A673 (cell line): ENCODE data around the gene UBE3C. TPM values are rescaled to one million over a fixed set of nuclear protein-coding genes. Genes with fewer than 3 reads are reported as not detected.

Experiments used
- BruUV-seq: library from RNA; stranded (reverse); fragments of 400-500 nt; replicated peaks from 2 replicates; lab custom pipeline; 2021; lab: Mats Ljungman, UMichigan
- CTCF ChIA-PET: fragments of 300-600 bp; sonication (Branson Sonifier 250); formaldehyde crosslinking; loops from one replicate; lab custom pipeline; 2022; ENCODE audit warnings: antibody characterized with exemption; lab: Charles Lee
- POLR2A ChIA-PET: fragments of 300-600 bp; sonication (Branson Sonifier 250); formaldehyde crosslinking; loops from one replicate; lab custom pipeline; 2022; ENCODE audit warnings: antibody characterized with exemption; ENCODE audit not compliant: low non-redundant PET; lab: Charles Lee
- DNase-seq: peaks from one replicate; pipeline ENCODE4 v3.0.0-alpha.2; 2015; ENCODE audit warnings: low spot score
- H3K27ac ChIP-seq: fragments of 200-600 bp; sonication (generic); 2 replicates; pipeline ENCODE4 v1.5.1; 2016; ENCODE audit warnings: mixed run types, low read depth, mild to moderate bottlenecking, mixed read lengths, antibody characterized with exemption, low read length; ENCODE audit not compliant: poor library complexity, severe bottlenecking
- H3K27me3 ChIP-seq: fragments of 200-600 bp; sonication (generic); replicated peaks from 2 replicates; pipeline ENCODE4 v1.6.1; 2017; ENCODE audit warnings: mixed run types, low read depth, mild to moderate bottlenecking, mixed read lengths, antibody characterized with exemption, low read length; ENCODE audit not compliant: insufficient read depth, poor library complexity
- H3K36me3 ChIP-seq: fragments of 200-600 bp; sonication (generic); 2 replicates; pipeline ENCODE4 v1.6.1; 2016; ENCODE audit warnings: mixed run types, mild to moderate bottlenecking, mixed read lengths, antibody characterized with exemption, low read length; ENCODE audit not compliant: insufficient read depth, poor library complexity, severe bottlenecking
- H3K4me1 ChIP-seq: fragments of 200-600 bp; sonication (generic); 2 replicates; pipeline ENCODE4 v1.6.1; 2017; ENCODE audit warnings: mixed run types, mild to moderate bottlenecking, mixed read lengths, antibody characterized with exemption, low read length; ENCODE audit not compliant: insufficient read depth, poor library complexity, severe bottlenecking
- H3K4me3 ChIP-seq: fragments of 200-600 bp; sonication (generic); 2 replicates; pipeline ENCODE4 v1.5.1; 2016; ENCODE audit warnings: low read depth, mixed run types, mild to moderate bottlenecking, mixed read lengths, low read length; ENCODE audit not compliant: poor library complexity, severe bottlenecking
- H3K9me3 ChIP-seq: fragments of 200-600 bp; sonication (generic); 2 replicates; pipeline ENCODE4 v1.6.1; 2016; ENCODE audit warnings: mixed run types, low read depth, mild to moderate bottlenecking, mixed read lengths, antibody characterized with exemption, low read length; ENCODE audit not compliant: poor library complexity, severe bottlenecking
- EZH2 ChIP-seq: fragments of 200-600 bp; sonication (generic); IDR thresholded peaks from 2 replicates; pipeline ENCODE4 v1.6.1; 2017; ENCODE audit warnings: borderline replicate concordance, low read depth, mild to moderate bottlenecking, mixed read lengths, antibody characterized with exemption, low read length; ENCODE audit not compliant: poor library complexity, severe bottlenecking
- intact Hi-C: fragments of 100-400 bp; cut with micrococcal nuclease; formaldehyde crosslinking; loops from one replicate; pipeline ENCODE4 v1.10.0; 2022; ENCODE audit not compliant: unreplicated experiment
- total RNA-seq: library from RNA; stranded (reverse); gene quantifications from 2 replicates; pipeline ENCODE4 v1.2.3, GENCODE V29; 2021
- TF ChIP-seq, protein P1 (sequence below): fragments of 300-800, 200-600 bp; sonication (generic); conservative IDR thresholded peaks from 2 replicates; pipeline ENCODE4 v1.5.1; 2017; ENCODE audit warnings: low read depth, mild to moderate bottlenecking, antibody characterized with exemption, low read length, moderate library complexity, mixed read lengths

The UBE3C gene
- total RNA-seq, 1 experiment from 2014 or later = 77.9 TPM

GRCh38 chr7:157268540-157268939 is 129.8 kb downstream of the UBE3C start:
- Histone ChIP-seq H3K4me3 (no peak overlapping the region), H3K27me3 (no peaks in the 10 kb centered on the region), H3K27ac (no peak overlapping the region), H3K9me3 (no peaks in the 10 kb centered on the region), H3K36me3 (peaks cover 30% of the 10 kb centered on the region), H3K4me1 (no peaks in the 10 kb centered on the region)
- ChIA-PET POLR2A (no interaction called here), CTCF (no interaction called here)
- BruUV-seq = no TSS peak
- no peak for DNase-seq
- no peak for TF ChIP-seq EZH2
- TF ChIP-seq, protein P1, sequence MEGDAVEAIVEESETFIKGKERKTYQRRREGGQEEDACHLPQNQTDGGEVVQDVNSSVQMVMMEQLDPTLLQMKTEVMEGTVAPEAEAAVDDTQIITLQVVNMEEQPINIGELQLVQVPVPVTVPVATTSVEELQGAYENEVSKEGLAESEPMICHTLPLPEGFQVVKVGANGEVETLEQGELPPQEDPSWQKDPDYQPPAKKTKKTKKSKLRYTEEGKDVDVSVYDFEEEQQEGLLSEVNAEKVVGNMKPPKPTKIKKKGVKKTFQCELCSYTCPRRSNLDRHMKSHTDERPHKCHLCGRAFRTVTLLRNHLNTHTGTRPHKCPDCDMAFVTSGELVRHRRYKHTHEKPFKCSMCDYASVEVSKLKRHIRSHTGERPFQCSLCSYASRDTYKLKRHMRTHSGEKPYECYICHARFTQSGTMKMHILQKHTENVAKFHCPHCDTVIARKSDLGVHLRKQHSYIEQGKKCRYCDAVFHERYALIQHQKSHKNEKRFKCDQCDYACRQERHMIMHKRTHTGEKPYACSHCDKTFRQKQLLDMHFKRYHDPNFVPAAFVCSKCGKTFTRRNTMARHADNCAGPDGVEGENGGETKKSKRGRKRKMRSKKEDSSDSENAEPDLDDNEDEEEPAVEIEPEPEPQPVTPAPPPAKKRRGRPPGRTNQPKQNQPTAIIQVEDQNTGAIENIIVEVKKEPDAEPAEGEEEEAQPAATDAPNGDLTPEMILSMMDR = no peak
- intact Hi-C loops = no loop called here

- ChIA-PET CTCF (no interaction called here), POLR2A (no interaction called here)
- H3K9me3 ChIP-seq = no peaks in the 10 kb centered on the region
- H3K36me3 ChIP-seq = peaks cover 22% of the 10 kb centered on the region
- DNase-seq = no peak
- no peak overlapping the region for H3K4me3 ChIP-seq
- no peak overlapping the region for H3K27ac ChIP-seq
- no TSS peak for BruUV-seq
- TF ChIP-seq, protein P1 = no peak
- TF ChIP-seq EZH2 = no peak
- intact Hi-C loops = loop anchor here (5.0 kb wide), 1 partner anchor 297 kb away; no protein-coding TSS in a partner anchor
- no peaks in the 10 kb centered on the region for H3K27me3 ChIP-seq
- H3K4me1 ChIP-seq = no peaks in the 10 kb centered on the region
These were observed 130.8 kb downstream of the UBE3C start for GRCh38 chr7:157269341-157270059.

GRCh38 chr7:157270060-157270444 is 131.3 kb downstream of the UBE3C start:
- ChIA-PET CTCF (no interaction called here), POLR2A (no interaction called here)
- no peaks in the 10 kb centered on the region for H3K27me3 ChIP-seq
- peaks cover 20% of the 10 kb centered on the region for H3K36me3 ChIP-seq
- no peak for TF ChIP-seq EZH2
- TF ChIP-seq, protein P1 = no peak
- BruUV-seq = no TSS peak
- H3K9me3 ChIP-seq = no peaks in the 10 kb centered on the region
- intact Hi-C loops = loop anchor here (5.0 kb wide), 1 partner anchor 298 kb away; no protein-coding TSS in a partner anchor
- no peak for DNase-seq
- H3K27ac ChIP-seq = no peak overlapping the region
- H3K4me3 ChIP-seq = no peak overlapping the region
- no peaks in the 10 kb centered on the region for H3K4me1 ChIP-seq
